ENCODE results near the gene ZDHHC1.

ZDHHC1 gene

DNA sequence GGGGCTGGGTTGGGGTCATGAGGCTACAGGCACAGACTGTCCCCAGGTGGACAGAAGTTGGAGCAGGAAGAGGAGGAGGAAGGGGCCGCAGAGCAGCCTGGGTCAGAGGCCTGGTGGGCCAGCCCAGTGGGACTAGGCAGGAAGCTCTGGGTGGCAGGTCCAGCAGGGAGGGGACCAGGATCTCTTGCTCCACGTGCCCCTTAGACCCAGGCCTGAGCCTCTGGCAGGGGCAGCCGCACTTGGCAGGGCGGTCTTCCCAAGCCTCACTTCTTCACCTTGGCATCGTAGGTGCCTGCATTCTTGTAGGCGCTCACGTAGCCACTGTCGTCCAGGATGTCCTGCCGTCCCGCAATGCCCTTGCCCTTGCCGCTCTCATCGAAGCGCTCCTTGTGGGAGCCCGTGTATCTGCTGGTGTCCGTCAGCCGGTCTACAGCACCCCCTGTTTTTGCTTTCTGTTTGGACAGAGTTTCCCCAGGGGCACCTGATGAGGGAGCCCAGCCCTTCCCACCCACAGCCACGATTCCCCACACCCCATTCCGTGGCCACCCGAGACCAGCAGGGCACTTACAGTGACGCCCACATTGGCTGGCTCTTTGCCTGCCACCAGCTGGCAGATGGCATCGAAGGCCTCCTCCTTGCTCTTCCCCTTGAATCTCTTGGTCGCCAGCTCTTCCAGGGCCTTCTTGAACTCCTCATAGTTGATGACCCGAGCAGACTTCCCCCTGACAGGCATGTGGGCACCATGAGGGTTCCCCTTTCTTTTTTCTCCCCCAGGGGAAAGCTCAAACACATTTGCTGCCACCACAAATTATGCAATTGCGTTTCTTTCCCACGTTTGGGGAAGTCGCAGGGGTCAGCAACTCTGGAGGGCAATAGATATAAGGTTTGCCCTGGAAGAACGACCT, 26.1 kb downstream of the ZDHHC1 start:
- DNase-seq (ENCODE audit: low read depth in 1 of 2, low spot score in 1 of 2): peak; percentile 92 to 96
- peaks cover 20% of the 10 kb centered on the region for H3K27me3 ChIP-seq (ENCODE audit: insufficient read depth, poor library complexity, severe bottlenecking)
- no peak overlapping the region for H3K27ac ChIP-seq (replicated peaks)
- TF ChIP-seq, protein P1, sequence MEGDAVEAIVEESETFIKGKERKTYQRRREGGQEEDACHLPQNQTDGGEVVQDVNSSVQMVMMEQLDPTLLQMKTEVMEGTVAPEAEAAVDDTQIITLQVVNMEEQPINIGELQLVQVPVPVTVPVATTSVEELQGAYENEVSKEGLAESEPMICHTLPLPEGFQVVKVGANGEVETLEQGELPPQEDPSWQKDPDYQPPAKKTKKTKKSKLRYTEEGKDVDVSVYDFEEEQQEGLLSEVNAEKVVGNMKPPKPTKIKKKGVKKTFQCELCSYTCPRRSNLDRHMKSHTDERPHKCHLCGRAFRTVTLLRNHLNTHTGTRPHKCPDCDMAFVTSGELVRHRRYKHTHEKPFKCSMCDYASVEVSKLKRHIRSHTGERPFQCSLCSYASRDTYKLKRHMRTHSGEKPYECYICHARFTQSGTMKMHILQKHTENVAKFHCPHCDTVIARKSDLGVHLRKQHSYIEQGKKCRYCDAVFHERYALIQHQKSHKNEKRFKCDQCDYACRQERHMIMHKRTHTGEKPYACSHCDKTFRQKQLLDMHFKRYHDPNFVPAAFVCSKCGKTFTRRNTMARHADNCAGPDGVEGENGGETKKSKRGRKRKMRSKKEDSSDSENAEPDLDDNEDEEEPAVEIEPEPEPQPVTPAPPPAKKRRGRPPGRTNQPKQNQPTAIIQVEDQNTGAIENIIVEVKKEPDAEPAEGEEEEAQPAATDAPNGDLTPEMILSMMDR (IDR thresholded peaks at IDR 0.05; ENCODE audit: insufficient read depth, low read length): no peak
- TF ChIP-seq GABPA (IDR thresholded peaks at IDR 0.05; ENCODE audit: low read depth) (0 out of 2 replicates have a peak, but pooled peaks have one; percentile 38), POLR2AphosphoS5 (IDR thresholded peaks at IDR 0.05; ENCODE audit: low read depth) (peak; percentile 67), SPI1 (IDR thresholded peaks at IDR 0.05; ENCODE audit: borderline replicate concordance, low read depth) (peak; percentile 97), REST (IDR thresholded peaks at IDR 0.05; ENCODE audit: insufficient replicate concordance, low read depth) (no peak)
- H3K4me3 ChIP-seq (replicated peaks; ENCODE audit: insufficient read depth, low read length): no peak overlapping the region

DNA sequence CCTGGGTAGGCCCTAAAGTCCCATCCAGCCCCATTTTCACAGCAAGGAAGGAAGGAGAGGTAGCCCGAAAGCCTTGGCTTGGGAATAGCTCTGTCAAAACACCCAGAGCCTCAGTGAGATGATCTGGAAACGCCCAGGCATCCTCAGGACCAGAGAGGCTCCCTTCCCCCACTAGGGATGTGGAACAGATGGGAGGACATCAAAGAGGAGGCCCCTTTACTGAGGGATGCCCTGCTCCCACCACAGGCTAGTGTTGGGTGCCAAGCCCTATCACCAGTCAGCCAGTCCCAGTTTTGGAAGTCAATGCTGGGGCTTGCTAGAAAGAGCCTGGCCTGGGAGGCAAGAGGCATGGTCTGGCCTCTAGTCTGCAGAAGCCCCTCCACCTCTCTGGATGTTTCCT, 27.7 kb downstream of the ZDHHC1 start:
- no peak overlapping the region for H3K27ac ChIP-seq (replicated peaks)
- TF ChIP-seq GABPA (IDR thresholded peaks at IDR 0.05; ENCODE audit: low read depth) (no peak), REST (IDR thresholded peaks at IDR 0.05; ENCODE audit: insufficient replicate concordance, low read depth) (no peak), SPI1 (IDR thresholded peaks at IDR 0.05; ENCODE audit: borderline replicate concordance, low read depth) (no peak), POLR2AphosphoS5 (IDR thresholded peaks at IDR 0.05; ENCODE audit: low read depth) (no peak)
- TF ChIP-seq, protein P1 (IDR thresholded peaks at IDR 0.05; ENCODE audit: insufficient read depth, low read length): no peak
- H3K4me3 ChIP-seq (replicated peaks; ENCODE audit: insufficient read depth, low read length): no peak overlapping the region
- H3K27me3 ChIP-seq (ENCODE audit: insufficient read depth, poor library complexity, severe bottlenecking): peaks cover 12% of the 10 kb centered on the region
- no peak for DNase-seq (ENCODE audit: low read depth in 1 of 2, low spot score in 1 of 2)

DNA sequence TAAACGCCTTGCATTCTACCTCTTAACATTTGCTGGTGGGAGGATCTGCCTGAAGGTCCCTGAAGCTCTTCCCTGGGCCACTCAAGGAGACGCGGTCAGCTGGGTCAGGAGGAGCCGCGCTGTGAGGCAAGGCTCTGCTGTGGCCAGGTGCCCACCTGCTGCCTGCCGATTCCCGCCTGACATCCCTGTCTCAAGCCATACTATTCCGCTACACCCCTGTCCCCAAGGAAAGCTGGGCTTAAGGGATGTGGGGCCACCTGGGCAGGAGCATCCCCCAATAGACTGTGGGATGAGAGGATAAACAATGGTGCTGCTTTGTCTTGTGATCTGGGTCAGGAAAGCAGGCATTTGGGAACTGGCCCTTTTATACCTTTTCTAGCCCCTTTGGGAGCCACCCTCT, 28.1 kb downstream of the ZDHHC1 start:
- Histone ChIP-seq H3K27ac (replicated peaks) (no peak overlapping the region), H3K4me3 (replicated peaks; ENCODE audit: insufficient read depth, low read length) (no peak overlapping the region), H3K27me3 (ENCODE audit: insufficient read depth, poor library complexity, severe bottlenecking) (peaks cover 8% of the 10 kb centered on the region)
- TF ChIP-seq GABPA (IDR thresholded peaks at IDR 0.05; ENCODE audit: low read depth): no peak
- TF ChIP-seq, protein P1 (IDR thresholded peaks at IDR 0.05; ENCODE audit: insufficient read depth, low read length): no peak
- no peak for TF ChIP-seq POLR2AphosphoS5 (IDR thresholded peaks at IDR 0.05; ENCODE audit: low read depth)
- no peak for TF ChIP-seq SPI1 (IDR thresholded peaks at IDR 0.05; ENCODE audit: borderline replicate concordance, low read depth)
- no peak for TF ChIP-seq REST (IDR thresholded peaks at IDR 0.05; ENCODE audit: insufficient replicate concordance, low read depth)
- no peak for DNase-seq (ENCODE audit: low read depth in 1 of 2, low spot score in 1 of 2)
